Upper lobe of left lung (tissue), 4 donors: Measurements from ENCODE around the gene CIAPIN1.

Source experiments
- POLR2A ChIP-seq, 4 donors: fragments of 450-650 bp; IDR thresholded peaks; one replicate each; pipeline ENCODE4 v1.5.1; 2016 to 2017; ENCODE audit warnings: antibody characterized with exemption in 4 of 4, mild to moderate bottlenecking in 2 of 4
- POLR2AphosphoS5 ChIP-seq, 2 donors: sonication (generic); formaldehyde crosslinking; IDR thresholded peaks; one replicate each; pipeline ENCODE4 v1.5.1; 2017; ENCODE audit warnings: antibody characterized with exemption in 2 of 2

DNA sequence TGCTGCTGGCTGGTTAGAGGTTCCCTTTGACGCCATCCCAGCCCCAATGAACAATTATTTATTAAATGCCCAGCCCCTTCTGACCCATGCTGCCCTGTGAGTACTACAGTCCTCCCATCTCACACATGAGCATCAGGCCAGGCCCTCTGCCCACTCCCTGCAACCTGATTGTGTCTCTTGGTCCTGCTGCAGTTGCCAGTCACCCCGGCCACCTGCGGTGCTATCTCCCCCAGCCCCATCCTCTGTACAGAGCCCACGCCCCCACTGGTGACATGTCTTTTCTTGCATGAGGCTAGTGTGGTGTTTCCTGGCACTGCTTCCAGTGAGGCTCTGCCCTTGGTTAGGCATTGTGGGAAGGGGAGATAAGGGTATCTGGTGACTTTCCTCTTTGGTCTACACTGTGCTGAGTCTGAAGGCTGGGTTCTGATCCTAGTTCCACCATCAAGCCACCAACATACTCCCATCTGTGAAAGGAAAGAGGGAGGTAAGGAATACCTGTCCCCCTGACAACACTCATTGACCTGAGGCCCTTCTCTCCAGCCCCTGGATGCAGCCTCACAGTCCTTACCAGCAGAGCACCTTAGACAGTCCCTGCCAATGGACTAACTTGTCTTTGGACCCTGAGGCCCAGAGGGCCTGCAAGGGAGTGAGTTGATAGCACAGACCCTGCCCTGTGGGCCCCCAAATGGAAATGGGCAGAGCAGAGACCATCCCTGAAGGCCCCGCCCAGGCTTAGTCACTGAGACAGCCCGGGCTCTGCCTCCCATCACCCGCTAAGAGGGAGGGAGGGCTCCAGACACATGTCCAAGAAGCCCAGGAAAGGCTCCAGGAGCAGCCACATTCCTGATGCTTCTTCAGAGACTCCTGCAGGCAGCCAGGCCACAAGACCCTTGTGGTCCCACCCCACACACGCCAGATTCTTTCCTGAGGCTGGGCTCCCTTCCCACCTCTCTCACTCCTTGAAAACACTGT, 63.6 kb downstream of the CIAPIN1 start:
- no peak for TF ChIP-seq POLR2AphosphoS5 (IDR thresholded peaks at IDR 0.05)
- no peak for TF ChIP-seq POLR2A (IDR thresholded peaks at IDR 0.05)
